K562 (cell line): Measurements from ENCODE around the gene TMED10. TPM values are rescaled to one million over a fixed set of nuclear protein-coding genes. Genes with fewer than 3 reads are reported as not detected.

ENCODE experiments used
- EP400 ChIP-seq: fragments of 450-650 bp; IDR thresholded peaks from 2 replicates; pipeline ENCODE4 v1.6.1; 2017; ENCODE audit warnings: antibody characterized with exemption, mild to moderate bottlenecking, moderate library complexity
- ETV6 ChIP-seq, 3 experiments: fragments of 150-350 bp in 1 of 3; sonication (generic) in 1 of 3; formaldehyde crosslinking in 1 of 3; IDR thresholded peaks; 2 replicates each; pipeline versions ENCODE4 v1.6.1 to v1.8.0; 2014 to 2022; ENCODE audit warnings: borderline replicate concordance in 2 of 3, low read depth in 2 of 3, antibody characterized with exemption in 1 of 3, low read length in 1 of 3, mild to moderate bottlenecking in 1 of 3, missing genetic modification reagents in 1 of 3
- IRF9 ChIP-seq: fragments of 450-650 bp; IDR thresholded peaks from 2 replicates; pipeline ENCODE4 v1.6.1; 2016; ENCODE audit warnings: missing biosample characterization, missing genetic modification characterization
- MIER1 ChIP-seq: fragments of 450-650 bp; IDR thresholded peaks from 2 replicates; pipeline ENCODE4 v1.6.1; 2016; ENCODE audit warnings: antibody characterized with exemption, mild to moderate bottlenecking, low read depth
- NR3C1 ChIP-seq: sonication (generic); formaldehyde crosslinking; IDR thresholded peaks from 2 replicates; pipeline ENCODE4 v1.8.1; 2022; ENCODE audit warnings: missing genetic modification reagents
- PCBP2 ChIP-seq: fragments of 200-400 bp; formaldehyde crosslinking; IDR thresholded peaks from 2 replicates; pipeline ENCODE4 v1.6.1; 2018; ENCODE audit warnings: low read length, low read depth, mild to moderate bottlenecking, moderate library complexity; ENCODE audit not compliant: poor library complexity, severe bottlenecking
- PYGO2 ChIP-seq: fragments of 450-650 bp; IDR thresholded peaks from 2 replicates; pipeline ENCODE4 v1.6.1; 2016; ENCODE audit warnings: mild to moderate bottlenecking, missing genetic modification characterization, moderate library complexity, missing compliant biosample characterization
- RNF2 ChIP-seq: sonication (generic); IDR thresholded peaks from 2 replicates; pipeline ENCODE4 v1.6.1; 2016
- ZC3H8 ChIP-seq: fragments of 450-650 bp; IDR thresholded peaks from 2 replicates; pipeline ENCODE4 v1.6.1; 2017
- ZFP36 ChIP-seq: fragments of 150-350 bp; IDR thresholded peaks from 2 replicates; pipeline ENCODE4 v1.6.1; 2018; ENCODE audit warnings: low read length, low read depth; ENCODE audit not compliant: partially characterized antibody
- ZNF121 ChIP-seq: sonication (generic); formaldehyde crosslinking; conservative IDR thresholded peaks from 2 replicates; pipeline ENCODE4 v1.8.0; 2022; ENCODE audit warnings: missing genetic modification reagents
- ZNF224 ChIP-seq: sonication (generic); formaldehyde crosslinking; IDR thresholded peaks from 2 replicates; pipeline ENCODE4 v1.8.0; 2022; ENCODE audit warnings: mild to moderate bottlenecking, missing genetic modification reagents
- ZNF24 ChIP-seq: fragments of 450-650 bp; IDR thresholded peaks from 2 replicates; pipeline ENCODE4 v1.6.1; 2016
- ZNF280B ChIP-seq: fragments of 250-450 bp; sonication (Bioruptor Pico); IDR thresholded peaks from 2 replicates; pipeline ENCODE4 v1.5.1; 2021; ENCODE audit warnings: mild to moderate bottlenecking
- ZSCAN29 ChIP-seq: fragments of 450-650 bp; IDR thresholded peaks from 2 replicates; pipeline ENCODE4 v1.6.1; 2017
- polyA plus RNA-seq, 8 experiments: library from polyadenylated mRNA; depleted of rRNA in 4 of 8; stranded (reverse) in 5 of 8; unstranded in 3 of 8; fragments of >200 nt; fragmentation: Nextera tagmentation in 2 of 8; fragmentation: Illumina TruSeq in 1 of 8; extraction: Ambion mirVana in 2 of 8; extraction: Trizol in 1 of 8; gene quantifications; 2 replicates each; pipeline versions ENCODE4 v1.2.1 to v1.2.3, GENCODE V29; 2011 to 2014; ENCODE audit warnings: inconsistent platforms in 1 of 8, missing spikeins in 1 of 8
- total RNA-seq, 7 experiments: library from RNA; depleted of rRNA in 6 of 7; stranded (reverse); fragments of >200 nt in 6 of 7; fragmentation: Illumina TruSeq in 2 of 7; extraction: Trizol in 2 of 7; gene quantifications; 2 replicates each; pipeline versions ENCODE4 v1.2.1 to v1.2.3, GENCODE V29; 2011 to 2021; ENCODE audit warnings: low replicate concordance in 1 of 7
- TF ChIP-seq, protein P1 (sequence below): fragments of 450-650 bp; formaldehyde crosslinking; IDR thresholded peaks from 2 replicates; pipeline ENCODE4 v1.4.0; 2020; ENCODE audit warnings: mild to moderate bottlenecking, moderate library complexity
- TF ChIP-seq, protein P2 (sequence below): sonication (generic); formaldehyde crosslinking; IDR thresholded peaks from 2 replicates; pipeline ENCODE4 v1.8.0; 2022; ENCODE audit warnings: mild to moderate bottlenecking, missing genetic modification reagents
- TF ChIP-seq, protein P3 (sequence below): fragments of 450-650 bp; IDR thresholded peaks from 2 replicates; pipeline ENCODE4 v1.6.1; 2018; ENCODE audit warnings: mild to moderate bottlenecking, low read depth; ENCODE audit not compliant: partially characterized antibody

TMED10 gene
- total and polyA plus RNA-seq, 9 of the 15 experiments (the other 6 are each of a cell fraction or from before 2014, with no cell fraction given) = 62.2 to 233 (median 124) TPM

- TF ChIP-seq, protein P1, sequence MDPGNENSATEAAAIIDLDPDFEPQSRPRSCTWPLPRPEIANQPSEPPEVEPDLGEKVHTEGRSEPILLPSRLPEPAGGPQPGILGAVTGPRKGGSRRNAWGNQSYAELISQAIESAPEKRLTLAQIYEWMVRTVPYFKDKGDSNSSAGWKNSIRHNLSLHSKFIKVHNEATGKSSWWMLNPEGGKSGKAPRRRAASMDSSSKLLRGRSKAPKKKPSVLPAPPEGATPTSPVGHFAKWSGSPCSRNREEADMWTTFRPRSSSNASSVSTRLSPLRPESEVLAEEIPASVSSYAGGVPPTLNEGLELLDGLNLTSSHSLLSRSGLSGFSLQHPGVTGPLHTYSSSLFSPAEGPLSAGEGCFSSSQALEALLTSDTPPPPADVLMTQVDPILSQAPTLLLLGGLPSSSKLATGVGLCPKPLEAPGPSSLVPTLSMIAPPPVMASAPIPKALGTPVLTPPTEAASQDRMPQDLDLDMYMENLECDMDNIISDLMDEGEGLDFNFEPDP = no peak
- TF ChIP-seq ZSCAN29 = no peak
- TF ChIP-seq ZC3H8 = no peak
- TF ChIP-seq, protein P2, sequence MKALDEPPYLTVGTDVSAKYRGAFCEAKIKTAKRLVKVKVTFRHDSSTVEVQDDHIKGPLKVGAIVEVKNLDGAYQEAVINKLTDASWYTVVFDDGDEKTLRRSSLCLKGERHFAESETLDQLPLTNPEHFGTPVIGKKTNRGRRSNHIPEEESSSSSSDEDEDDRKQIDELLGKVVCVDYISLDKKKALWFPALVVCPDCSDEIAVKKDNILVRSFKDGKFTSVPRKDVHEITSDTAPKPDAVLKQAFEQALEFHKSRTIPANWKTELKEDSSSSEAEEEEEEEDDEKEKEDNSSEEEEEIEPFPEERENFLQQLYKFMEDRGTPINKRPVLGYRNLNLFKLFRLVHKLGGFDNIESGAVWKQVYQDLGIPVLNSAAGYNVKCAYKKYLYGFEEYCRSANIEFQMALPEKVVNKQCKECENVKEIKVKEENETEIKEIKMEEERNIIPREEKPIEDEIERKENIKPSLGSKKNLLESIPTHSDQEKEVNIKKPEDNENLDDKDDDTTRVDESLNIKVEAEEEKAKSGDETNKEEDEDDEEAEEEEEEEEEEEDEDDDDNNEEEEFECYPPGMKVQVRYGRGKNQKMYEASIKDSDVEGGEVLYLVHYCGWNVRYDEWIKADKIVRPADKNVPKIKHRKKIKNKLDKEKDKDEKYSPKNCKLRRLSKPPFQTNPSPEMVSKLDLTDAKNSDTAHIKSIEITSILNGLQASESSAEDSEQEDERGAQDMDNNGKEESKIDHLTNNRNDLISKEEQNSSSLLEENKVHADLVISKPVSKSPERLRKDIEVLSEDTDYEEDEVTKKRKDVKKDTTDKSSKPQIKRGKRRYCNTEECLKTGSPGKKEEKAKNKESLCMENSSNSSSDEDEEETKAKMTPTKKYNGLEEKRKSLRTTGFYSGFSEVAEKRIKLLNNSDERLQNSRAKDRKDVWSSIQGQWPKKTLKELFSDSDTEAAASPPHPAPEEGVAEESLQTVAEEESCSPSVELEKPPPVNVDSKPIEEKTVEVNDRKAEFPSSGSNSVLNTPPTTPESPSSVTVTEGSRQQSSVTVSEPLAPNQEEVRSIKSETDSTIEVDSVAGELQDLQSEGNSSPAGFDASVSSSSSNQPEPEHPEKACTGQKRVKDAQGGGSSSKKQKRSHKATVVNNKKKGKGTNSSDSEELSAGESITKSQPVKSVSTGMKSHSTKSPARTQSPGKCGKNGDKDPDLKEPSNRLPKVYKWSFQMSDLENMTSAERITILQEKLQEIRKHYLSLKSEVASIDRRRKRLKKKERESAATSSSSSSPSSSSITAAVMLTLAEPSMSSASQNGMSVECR (CRISPR knock-in tag) = peak; percentile 84; the same call in 1 of the 2 replicates
- 0 out of 2 replicates have a peak, but pooled peaks have one; percentile 10 for TF ChIP-seq ZNF24
- TF ChIP-seq PYGO2 = no peak
- TF ChIP-seq ZFP36 = no peak
- TF ChIP-seq RNF2 = no peak
- no peak for TF ChIP-seq PCBP2
- TF ChIP-seq ETV6 (IDR thresholded peaks at IDR 0.05; ENCODE audit: borderline replicate concordance in 1 of 2, low read depth in 2 of 2, low read length in 1 of 2) = no peak
- TF ChIP-seq ETV6 (CRISPR knock-in tag; IDR thresholded peaks at IDR 0.05; ENCODE audit: borderline replicate concordance) = 0 out of 2 replicates have a peak, but pooled peaks have one; percentile 49
- TF ChIP-seq IRF9 (tag) = no peak
- no peak for TF ChIP-seq ZNF121 (CRISPR knock-in tag)
- peak; percentile 96 for TF ChIP-seq EP400
- TF ChIP-seq NR3C1 (CRISPR knock-in tag) = no peak
- TF ChIP-seq, protein P3, sequence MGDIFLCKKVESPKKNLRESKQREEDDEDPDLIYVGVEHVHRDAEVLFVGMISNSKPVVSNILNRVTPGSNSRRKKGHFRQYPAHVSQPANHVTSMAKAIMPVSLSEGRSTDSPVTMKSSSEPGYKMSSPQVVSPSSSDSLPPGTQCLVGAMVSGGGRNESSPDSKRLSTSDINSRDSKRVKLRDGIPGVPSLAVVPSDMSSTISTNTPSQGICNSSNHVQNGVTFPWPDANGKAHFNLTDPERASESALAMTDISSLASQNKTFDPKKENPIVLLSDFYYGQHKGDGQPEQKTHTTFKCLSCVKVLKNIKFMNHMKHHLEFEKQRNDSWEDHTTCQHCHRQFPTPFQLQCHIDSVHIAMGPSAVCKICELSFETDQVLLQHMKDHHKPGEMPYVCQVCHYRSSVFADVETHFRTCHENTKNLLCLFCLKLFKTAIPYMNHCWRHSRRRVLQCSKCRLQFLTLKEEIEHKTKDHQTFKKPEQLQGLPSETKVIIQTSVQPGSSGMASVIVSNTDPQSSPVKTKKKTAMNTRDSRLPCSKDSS = no peak
- TF ChIP-seq ZNF280B (CRISPR knock-in tag) = no peak
- TF ChIP-seq ZNF224 = peak; percentile 70; the same call in 1 of the 2 replicates
- TF ChIP-seq MIER1 = 0 out of 2 replicates have a peak, but pooled peaks have one; percentile 14
These were observed at the start of gene TMED10 (continued) for GRCh38 chr14:75176142-75176820.
